Retinal pigment epithelial cell (primary cell): Measurements from ENCODE around the gene DEFB131B.
"Not testable (repeated sequence)": the region's sequence is repeated elsewhere in the genome, so short reads cannot be mapped to it uniquely, and the experiment has no call there.

Experiments used
- DNase-seq: peaks from one replicate; pipeline ENCODE4 v3.0.0-alpha.2; 2010; ENCODE audit warnings: low read depth
- H3K4me3 ChIP-seq: 2 replicates; pipeline ENCODE4 v1.5.1; 2011; ENCODE audit warnings: mild to moderate bottlenecking, low read length, control low read depth, moderate library complexity
- CTCF ChIP-seq: conservative IDR thresholded peaks from 2 replicates; pipeline ENCODE4 v1.5.1; 2011; ENCODE audit warnings: low read depth, low read length, control low read depth, inconsistent platforms

Gene DEFB131B

DNA sequence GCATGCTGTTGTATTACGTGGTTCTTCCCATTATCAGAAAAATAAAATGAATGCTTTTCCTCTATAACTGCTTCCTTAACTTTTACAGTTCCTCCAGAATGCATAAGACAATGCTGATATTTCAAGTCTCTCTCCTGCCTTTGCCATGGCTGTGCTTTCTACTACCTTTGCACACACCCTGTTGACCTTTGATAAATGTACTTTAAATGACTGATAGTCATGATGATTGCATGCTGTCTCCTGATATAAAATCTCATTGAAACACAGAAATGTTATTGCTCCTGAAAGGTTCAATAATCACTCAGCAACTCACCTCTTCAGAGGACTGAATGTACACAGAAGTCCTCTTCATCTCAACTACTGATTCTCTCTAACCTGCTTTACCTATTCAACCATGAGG is at the start of gene DEFB131B:
TSS of gene DEFB131B (plus strand) at position 395 of the 400 bp plus-strand sequence. CDS start at position 395, 0 bp downstream.
- not testable (repeated sequence) for DNase-seq, H3K4me3 ChIP-seq

GRCh38 chr11:71829247-71829646 is 49.0 kb upstream of the DEFB131B start:
- not testable (repeated sequence) for DNase-seq, H3K4me3 ChIP-seq

DNA sequence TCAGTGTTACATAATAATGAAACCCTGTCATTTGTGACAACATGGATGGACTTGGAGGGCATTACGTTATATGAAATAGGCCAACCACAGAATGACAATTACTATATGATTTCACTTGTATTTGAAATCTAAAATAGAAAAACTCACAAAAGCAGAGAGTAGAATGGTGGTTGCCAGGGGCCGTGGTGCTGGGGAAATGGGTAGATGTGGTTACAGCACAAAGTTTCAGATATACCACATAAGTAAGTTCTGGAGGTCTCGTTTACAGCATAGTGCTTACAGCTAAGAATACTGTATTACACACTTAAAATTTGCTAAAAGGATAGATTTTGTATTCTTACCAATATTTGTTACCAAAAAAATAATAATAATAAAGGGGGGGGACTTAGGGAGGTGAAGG is 48.6 kb upstream of the DEFB131B start:
- not testable (repeated sequence) for DNase-seq, H3K4me3 ChIP-seq

DNA sequence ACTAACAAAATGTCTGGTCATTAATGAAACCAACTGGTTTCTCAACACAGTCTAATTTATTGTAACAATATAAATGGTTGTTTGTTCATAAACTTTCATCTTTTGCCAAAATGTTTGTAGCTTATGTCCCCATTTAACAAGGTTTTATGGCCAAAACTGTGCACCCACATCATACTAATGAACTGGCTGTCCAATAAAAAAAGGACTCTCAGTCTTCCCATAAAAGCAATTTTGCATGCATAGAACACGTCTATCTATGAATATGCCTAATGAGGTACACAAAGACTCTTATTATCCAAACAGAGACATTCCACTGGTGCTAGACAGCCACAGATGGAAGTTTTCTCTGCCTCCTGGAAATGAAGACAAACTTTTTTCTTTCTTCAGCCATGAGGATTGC is 45.4 kb upstream of the DEFB131B start, which contains the start of gene DEFB108B:
TSS of gene DEFB108B (plus strand) at position 390 of the 400 bp plus-strand sequence. CDS start at position 390, 0 bp downstream.
- not testable (repeated sequence) for H3K4me3 ChIP-seq, DNase-seq

- not testable (repeated sequence) for DNase-seq, H3K4me3 ChIP-seq
These were observed 35.5 kb upstream of the DEFB131B start for GRCh38 chr11:71842720-71843119.

- not testable (repeated sequence) for H3K4me3 ChIP-seq, DNase-seq
These were observed 34.9 kb upstream of the DEFB131B start for GRCh38 chr11:71843355-71843754.

- TF ChIP-seq CTCF, result no peak
- no peak for DNase-seq
These were observed 34.4 kb upstream of the DEFB131B start for GRCh38 chr11:71843858-71844257.

DNA sequence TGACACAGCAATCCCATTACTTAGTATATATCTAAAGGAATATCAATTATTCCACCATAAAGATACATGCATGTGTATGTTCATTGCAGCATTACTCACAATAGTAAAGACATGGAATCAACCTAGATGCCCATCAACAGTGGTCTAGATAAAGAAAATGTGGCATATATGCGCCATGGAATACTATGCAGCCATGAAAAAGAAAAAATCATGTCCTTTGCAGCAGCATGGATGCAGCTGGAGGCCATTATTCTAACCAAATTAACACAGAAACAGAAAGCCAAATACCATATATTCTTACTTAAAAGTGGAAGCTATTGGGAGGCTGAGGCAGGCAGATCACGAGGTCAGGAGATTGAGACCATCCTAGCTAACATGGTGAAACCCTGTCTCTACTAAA is 24.4 kb upstream of the DEFB131B start:
- not testable (repeated sequence) for H3K4me3 ChIP-seq, DNase-seq

More at GRCh38 chr11:71843858-71844257, 34.4 kb upstream of the DEFB131B start:
- H3K4me3 ChIP-seq, result no peak overlapping the region

DNA sequence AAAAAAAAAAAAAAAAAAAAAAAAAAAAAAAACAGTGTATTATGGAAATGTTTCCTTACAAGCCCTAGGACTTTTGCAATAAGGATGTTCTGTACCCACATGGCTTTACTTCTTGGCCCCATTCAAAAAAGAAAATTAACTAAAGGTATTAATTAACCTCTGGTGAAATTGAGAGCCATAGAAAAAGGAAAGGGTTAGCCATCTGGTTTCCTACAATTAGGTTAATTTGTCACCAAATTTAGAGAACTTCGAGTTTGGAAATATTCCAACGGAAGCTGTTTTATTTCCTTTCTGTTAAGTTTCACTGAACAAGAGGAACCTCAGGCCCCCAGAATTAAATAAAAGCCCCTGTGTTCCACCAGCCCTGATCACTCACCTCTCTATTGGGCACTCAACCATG is 22.4 kb upstream of the DEFB131B start:
- not testable (repeated sequence) for H3K4me3 ChIP-seq, DNase-seq

DNA sequence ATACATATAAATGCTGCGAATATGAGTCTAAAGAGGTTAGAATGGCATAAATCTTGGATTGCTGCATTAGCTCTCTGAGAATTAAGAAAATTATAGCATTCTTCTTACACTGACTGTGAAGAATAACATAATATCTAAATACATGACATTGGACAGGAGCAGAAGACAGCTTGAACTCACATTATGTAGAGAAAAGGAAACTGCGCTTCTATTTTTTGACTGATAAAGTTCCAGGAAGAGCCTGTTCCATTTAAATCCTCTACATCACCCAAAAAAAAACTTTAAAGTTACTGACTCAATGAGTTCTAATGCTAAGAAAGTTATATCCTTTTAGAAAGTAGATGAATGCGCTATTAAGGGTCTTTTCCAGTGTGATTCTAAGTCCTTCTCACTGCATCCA is 17.4 kb upstream of the DEFB131B start:
- H3K4me3 ChIP-seq, DNase-seq: not testable (repeated sequence)

DNA sequence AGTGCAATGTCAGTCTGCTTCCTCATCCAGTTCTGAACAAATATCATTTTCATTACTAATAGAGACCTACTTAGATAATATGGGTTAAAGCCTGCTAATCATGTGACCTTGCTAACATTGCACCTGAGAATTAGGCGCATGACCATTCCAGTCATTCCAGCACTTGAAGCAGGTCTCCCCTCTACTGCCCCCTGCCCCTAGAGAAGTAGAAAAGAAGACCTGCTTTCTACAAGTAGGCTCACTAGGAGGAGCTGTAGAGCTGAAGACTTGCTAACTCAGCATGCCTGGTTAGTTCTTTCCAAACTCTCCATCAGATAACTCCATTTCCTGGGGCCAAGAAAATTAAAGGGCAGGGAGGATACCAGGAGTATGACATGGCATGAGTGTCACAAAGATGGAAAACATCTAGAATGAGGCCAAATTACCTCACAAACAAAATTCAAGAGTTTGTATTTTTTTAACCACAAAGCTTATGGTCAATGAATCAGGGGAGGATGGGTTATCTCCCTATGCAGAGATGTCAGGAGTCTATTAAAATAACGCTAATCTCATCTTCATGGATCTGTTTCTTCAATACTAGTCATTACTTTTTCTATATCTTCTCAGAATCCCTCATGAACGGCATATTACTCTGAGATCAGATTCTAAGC is 14.2 kb upstream of the DEFB131B start:
- not testable (repeated sequence) for H3K4me3 ChIP-seq
- peak; percentile 68 for TF ChIP-seq CTCF
- peak; percentile 36 for DNase-seq

DNA sequence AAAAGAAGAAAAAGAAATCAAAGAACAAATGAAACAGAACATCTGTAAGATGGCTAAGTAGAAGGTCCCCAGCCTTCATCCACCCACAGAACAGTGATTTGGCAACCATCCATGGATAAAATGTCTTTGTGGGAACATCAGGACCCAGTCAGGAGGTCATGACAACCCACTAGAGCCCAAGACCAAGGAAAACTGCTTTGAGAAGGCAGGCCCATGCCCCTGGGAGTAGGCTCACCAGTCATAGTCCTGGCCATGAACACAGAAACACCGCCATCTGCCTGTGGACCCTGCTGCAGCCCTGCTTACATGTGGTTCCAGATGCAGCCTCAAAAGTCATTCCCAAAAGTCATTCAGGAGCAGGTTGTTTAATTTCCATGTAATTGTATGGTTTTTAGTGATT is 11.0 kb upstream of the DEFB131B start:
- H3K4me3 ChIP-seq, DNase-seq: not testable (repeated sequence)

GRCh38 chr11:71869931-71870330 is 8.3 kb upstream of the DEFB131B start:
- not testable (repeated sequence) for DNase-seq, H3K4me3 ChIP-seq

- not testable (repeated sequence) for H3K4me3 ChIP-seq, DNase-seq
These were observed 7.6 kb upstream of the DEFB131B start for GRCh38 chr11:71870661-71871060.

- not testable (repeated sequence) for H3K4me3 ChIP-seq
- DNase-seq, result peak; percentile 5
These were observed 2.0 kb upstream of the DEFB131B start for GRCh38 chr11:71876262-71876661.

GRCh38 chr11:71885806-71886205 is 7.6 kb downstream of the DEFB131B start:
- DNase-seq, H3K4me3 ChIP-seq: not testable (repeated sequence)

- not testable (repeated sequence) for H3K4me3 ChIP-seq, DNase-seq
These were observed 10.2 kb downstream of the DEFB131B start for GRCh38 chr11:71888335-71889010.
